ENCODE data around the gene ADD2. TPM values are rescaled to one million over a fixed set of nuclear protein-coding genes. Genes with fewer than 3 reads are reported as not detected.

ADD2 gene
- total RNA-seq, 4 donors from 2014 or later: 0.40 to 1.9 (median 1.1) TPM

DNA sequence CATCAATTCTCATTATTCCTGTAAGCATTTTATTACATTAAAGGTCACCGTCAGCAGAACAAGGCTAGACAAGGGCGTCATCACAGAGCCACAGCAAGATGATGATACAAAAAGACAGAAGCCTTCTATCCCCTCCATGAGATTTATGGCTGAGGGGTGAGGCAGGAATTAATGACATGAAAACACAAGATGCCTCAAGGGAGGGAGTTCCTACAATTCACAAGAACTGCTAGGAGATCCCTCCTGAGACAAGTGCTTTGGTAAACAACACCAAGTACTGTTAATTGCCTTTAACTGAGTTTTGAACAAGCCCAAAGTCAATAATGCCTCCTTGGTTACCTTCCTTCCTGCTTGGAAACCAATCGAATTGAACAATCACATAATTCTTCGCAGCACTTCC lies 14.1 kb downstream of the ADD2 start:
- DNase-seq: no peak
- H3K27me3 ChIP-seq: peaks cover 52% of the 10 kb centered on the region
- H3K4me1 ChIP-seq: no peaks in the 10 kb centered on the region
- H3K36me3 ChIP-seq: no peaks in the 10 kb centered on the region
- no peak overlapping the region for H3K27ac ChIP-seq
- intact Hi-C loops (cut with DNase I; ENCODE audit: low total_unique reads): no loop called here
- WGBS, 2 donors (ENCODE audit: low coverage in 1 of 2): 46 to 63% methylated on average over 2 to 4 of the region's 4 CpGs
- TF ChIP-seq POLR2A (IDR thresholded peaks at IDR 0.05) (no peak), EP300 (IDR thresholded peaks at IDR 0.05; ENCODE audit: low read depth) (no peak), POLR2AphosphoS5 (IDR thresholded peaks at IDR 0.05) (no peak)
- TF ChIP-seq, protein P1, sequence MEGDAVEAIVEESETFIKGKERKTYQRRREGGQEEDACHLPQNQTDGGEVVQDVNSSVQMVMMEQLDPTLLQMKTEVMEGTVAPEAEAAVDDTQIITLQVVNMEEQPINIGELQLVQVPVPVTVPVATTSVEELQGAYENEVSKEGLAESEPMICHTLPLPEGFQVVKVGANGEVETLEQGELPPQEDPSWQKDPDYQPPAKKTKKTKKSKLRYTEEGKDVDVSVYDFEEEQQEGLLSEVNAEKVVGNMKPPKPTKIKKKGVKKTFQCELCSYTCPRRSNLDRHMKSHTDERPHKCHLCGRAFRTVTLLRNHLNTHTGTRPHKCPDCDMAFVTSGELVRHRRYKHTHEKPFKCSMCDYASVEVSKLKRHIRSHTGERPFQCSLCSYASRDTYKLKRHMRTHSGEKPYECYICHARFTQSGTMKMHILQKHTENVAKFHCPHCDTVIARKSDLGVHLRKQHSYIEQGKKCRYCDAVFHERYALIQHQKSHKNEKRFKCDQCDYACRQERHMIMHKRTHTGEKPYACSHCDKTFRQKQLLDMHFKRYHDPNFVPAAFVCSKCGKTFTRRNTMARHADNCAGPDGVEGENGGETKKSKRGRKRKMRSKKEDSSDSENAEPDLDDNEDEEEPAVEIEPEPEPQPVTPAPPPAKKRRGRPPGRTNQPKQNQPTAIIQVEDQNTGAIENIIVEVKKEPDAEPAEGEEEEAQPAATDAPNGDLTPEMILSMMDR (IDR thresholded peaks at IDR 0.05): no peak
- no peak overlapping the region for H3K4me3 ChIP-seq
- in situ Hi-C loops (cut with MboI; ENCODE audit: low pct_ligation_motif_present in 1 of 4, low pct_unique_long_range_greater_than_20kb in 1 of 4, low sequenced_read_pairs in 3 of 4): no loop called here
- H3K9me3 ChIP-seq: no peaks in the 10 kb centered on the region

DNA sequence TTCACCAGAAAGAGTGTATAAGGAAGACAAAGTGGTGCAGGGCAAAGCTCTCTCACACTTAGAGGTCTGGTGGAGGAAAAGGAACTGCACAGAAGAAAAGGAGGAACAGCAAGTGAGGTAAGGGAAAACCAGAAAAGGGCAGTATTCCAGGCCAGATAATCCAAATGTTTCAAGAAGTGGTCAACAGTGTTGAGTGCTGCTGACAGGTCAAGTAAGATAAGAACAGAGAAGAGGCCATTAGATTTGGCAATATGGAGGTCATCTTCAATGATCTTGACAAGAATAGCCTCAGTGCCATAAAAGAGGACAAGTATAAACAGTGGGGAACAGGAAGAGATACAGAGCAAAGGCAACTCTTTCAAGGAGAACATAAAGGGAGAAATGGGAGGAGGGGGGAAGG lies 15.0 kb downstream of the ADD2 start:
- Histone ChIP-seq H3K9me3 (no peaks in the 10 kb centered on the region), H3K4me3 (no peak overlapping the region), H3K27me3 (peaks cover 49% of the 10 kb centered on the region), H3K36me3 (no peaks in the 10 kb centered on the region), H3K27ac (no peak overlapping the region), H3K4me1 (no peaks in the 10 kb centered on the region)
- in situ Hi-C loops (cut with MboI; ENCODE audit: low pct_ligation_motif_present in 1 of 4, low pct_unique_long_range_greater_than_20kb in 1 of 4, low sequenced_read_pairs in 3 of 4) (no loop called here), intact Hi-C loops (cut with DNase I; ENCODE audit: low total_unique reads) (no loop called here)
- TF ChIP-seq, protein P1 (IDR thresholded peaks at IDR 0.05): no peak
- no peak for TF ChIP-seq POLR2AphosphoS5 (IDR thresholded peaks at IDR 0.05)
- no peak for DNase-seq

DNA sequence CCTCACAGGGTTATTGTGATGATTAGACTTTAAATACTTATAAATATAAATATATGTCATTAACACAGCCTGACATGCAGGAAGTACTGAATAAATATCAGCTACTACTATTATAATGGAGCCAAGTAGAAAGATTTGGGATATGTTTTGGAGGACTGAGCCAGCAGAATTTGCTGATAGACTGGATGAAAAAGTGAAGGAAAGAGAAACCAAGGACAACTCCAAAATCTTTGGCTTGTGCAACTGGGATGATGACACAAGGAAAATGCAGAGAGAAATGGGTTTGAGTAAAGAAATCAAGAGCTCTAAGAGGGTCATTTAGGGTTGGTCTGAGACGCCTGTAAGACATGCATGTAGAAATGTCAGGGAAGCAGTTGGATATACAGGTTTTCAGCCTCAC lies 15.6 kb downstream of the ADD2 start:
- Histone ChIP-seq H3K27me3 (peaks cover 43% of the 10 kb centered on the region), H3K4me3 (no peak overlapping the region), H3K9me3 (no peaks in the 10 kb centered on the region), H3K4me1 (no peaks in the 10 kb centered on the region), H3K27ac (no peak overlapping the region), H3K36me3 (no peaks in the 10 kb centered on the region)
- intact Hi-C loops (cut with DNase I; ENCODE audit: low total_unique reads) (no loop called here), in situ Hi-C loops (cut with MboI; ENCODE audit: low pct_ligation_motif_present in 1 of 4, low pct_unique_long_range_greater_than_20kb in 1 of 4, low sequenced_read_pairs in 3 of 4) (no loop called here)
- DNase-seq: no peak
- 68% methylated on average over 1 of the region's 1 CpG; no CpG with 5 or more reads in 1 of the 2 donors for WGBS, 2 donors (ENCODE audit: low coverage in 1 of 2)
- TF ChIP-seq, protein P1 (IDR thresholded peaks at IDR 0.05): no peak
- no peak for TF ChIP-seq POLR2AphosphoS5 (IDR thresholded peaks at IDR 0.05)
- TF ChIP-seq POLR2A (IDR thresholded peaks at IDR 0.05): no peak
- no peak for TF ChIP-seq EP300 (IDR thresholded peaks at IDR 0.05; ENCODE audit: low read depth)

DNA sequence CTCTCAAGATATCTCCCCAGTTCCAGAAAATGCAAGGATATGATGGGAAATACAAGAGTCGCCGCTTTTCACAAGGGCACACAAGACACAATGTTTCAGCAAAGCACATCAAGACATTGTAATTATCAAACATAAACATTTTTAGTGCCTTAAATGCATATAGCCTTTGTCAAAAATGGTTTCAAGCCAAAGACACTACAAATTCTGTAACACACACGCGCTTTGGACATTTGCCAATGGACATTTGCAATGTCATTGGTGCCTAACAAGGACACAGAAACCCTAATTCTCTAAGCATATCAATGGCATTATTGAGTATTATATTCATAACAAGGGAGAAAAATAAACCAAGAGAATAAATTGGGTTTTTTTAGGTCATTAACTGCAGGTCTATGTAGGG lies 16.1 kb downstream of the ADD2 start:
- DNase-seq: no peak
- in situ Hi-C loops (cut with MboI; ENCODE audit: low pct_ligation_motif_present in 1 of 4, low pct_unique_long_range_greater_than_20kb in 1 of 4, low sequenced_read_pairs in 3 of 4) (no loop called here), intact Hi-C loops (cut with DNase I; ENCODE audit: low total_unique reads) (no loop called here)
- Histone ChIP-seq H3K27me3 (peaks cover 38% of the 10 kb centered on the region), H3K36me3 (no peaks in the 10 kb centered on the region), H3K4me3 (no peak overlapping the region), H3K27ac (no peak overlapping the region), H3K4me1 (no peaks in the 10 kb centered on the region), H3K9me3 (no peaks in the 10 kb centered on the region)
- TF ChIP-seq, protein P1 (IDR thresholded peaks at IDR 0.05): no peak
- TF ChIP-seq POLR2A (IDR thresholded peaks at IDR 0.05) (no peak), EP300 (IDR thresholded peaks at IDR 0.05; ENCODE audit: low read depth) (no peak), POLR2AphosphoS5 (IDR thresholded peaks at IDR 0.05) (no peak)
- 71 to 76% methylated on average over 4 of the region's 4 CpGs for WGBS, 2 donors (ENCODE audit: low coverage in 1 of 2)

Measured in transverse colon (tissue), 4 donors.